PFSK-1 (cell line): Measurements from ENCODE around the gene SH2B3.

Experiments
- FOXP2 ChIP-seq: optimal IDR thresholded peaks from 2 replicates; pipeline ENCODE3; 2011; ENCODE audit warnings: borderline replicate concordance, control low read depth, inconsistent platforms; ENCODE audit not compliant: insufficient read depth; ENCODE audit errors: extremely low read length, extremely low read depth
- POLR2AphosphoS5 ChIP-seq: IDR thresholded peaks from 2 replicates; pipeline ENCODE4 v1.6.1; 2012; ENCODE audit warnings: low read depth, mild to moderate bottlenecking, control low read depth, low read length, moderate library complexity
- REST ChIP-seq, 2 experiments: IDR thresholded peaks; 2 replicates each; pipeline versions ENCODE4 v1.6.1 to v1.8.0; 2011 to 2012; ENCODE audit warnings: low read depth in 2 of 2, low read length in 2 of 2, control low read depth in 1 of 2, inconsistent platforms in 1 of 2, mild to moderate bottlenecking in 1 of 2, moderate library complexity in 1 of 2; ENCODE audit not compliant: insufficient read depth in 1 of 2
- SIN3A ChIP-seq: IDR thresholded peaks from 2 replicates; pipeline ENCODE4 v1.6.1; 2012; ENCODE audit warnings: mild to moderate bottlenecking, low read length, moderate library complexity, borderline replicate concordance; ENCODE audit not compliant: insufficient read depth
- TAF1 ChIP-seq: IDR thresholded peaks from 2 replicates; pipeline ENCODE4 v1.6.1; 2012; ENCODE audit warnings: low read length, control low read depth, borderline replicate concordance; ENCODE audit not compliant: insufficient read depth

Gene SH2B3

GRCh38 chr12:111436266-111436665 lies 30.5 kb downstream of the SH2B3 start:
- no peak for TF ChIP-seq POLR2AphosphoS5
- TF ChIP-seq TAF1 = no peak
- no peak for TF ChIP-seq FOXP2
- TF ChIP-seq SIN3A = no peak
- TF ChIP-seq REST (IDR thresholded peaks at IDR 0.05; ENCODE audit: insufficient read depth in 1 of 2, low read depth in 2 of 2, low read length in 2 of 2) = no peak

- TF ChIP-seq REST (IDR thresholded peaks at IDR 0.05; ENCODE audit: insufficient read depth in 1 of 2, low read depth in 2 of 2, low read length in 2 of 2) (no peak), TAF1 (no peak), POLR2AphosphoS5 (no peak), FOXP2 (no peak), SIN3A (no peak)
These were observed 31.1 kb downstream of the SH2B3 start for GRCh38 chr12:111436811-111437210.

GRCh38 chr12:111437816-111438454 lies 32.2 kb downstream of the SH2B3 start:
- TF ChIP-seq SIN3A (no peak), TAF1 (no peak), POLR2AphosphoS5 (no peak), REST (IDR thresholded peaks at IDR 0.05; ENCODE audit: insufficient read depth in 1 of 2, low read depth in 2 of 2, low read length in 2 of 2) (no peak), FOXP2 (no peak)

- TF ChIP-seq REST (IDR thresholded peaks at IDR 0.05; ENCODE audit: insufficient read depth in 1 of 2, low read depth in 2 of 2, low read length in 2 of 2) (no peak), TAF1 (no peak), POLR2AphosphoS5 (no peak), FOXP2 (no peak), SIN3A (no peak)
These were observed 32.8 kb downstream of the SH2B3 start for GRCh38 chr12:111438481-111438880.
